ENCODE results near the gene DDX27. TPM values are rescaled to one million over a fixed set of nuclear protein-coding genes. Genes with fewer than 3 reads are reported as not detected.

DDX27 gene
- total and polyA plus RNA-seq, 2 experiments from 2014 or later = 29.1 to 33.9 TPM

DNA sequence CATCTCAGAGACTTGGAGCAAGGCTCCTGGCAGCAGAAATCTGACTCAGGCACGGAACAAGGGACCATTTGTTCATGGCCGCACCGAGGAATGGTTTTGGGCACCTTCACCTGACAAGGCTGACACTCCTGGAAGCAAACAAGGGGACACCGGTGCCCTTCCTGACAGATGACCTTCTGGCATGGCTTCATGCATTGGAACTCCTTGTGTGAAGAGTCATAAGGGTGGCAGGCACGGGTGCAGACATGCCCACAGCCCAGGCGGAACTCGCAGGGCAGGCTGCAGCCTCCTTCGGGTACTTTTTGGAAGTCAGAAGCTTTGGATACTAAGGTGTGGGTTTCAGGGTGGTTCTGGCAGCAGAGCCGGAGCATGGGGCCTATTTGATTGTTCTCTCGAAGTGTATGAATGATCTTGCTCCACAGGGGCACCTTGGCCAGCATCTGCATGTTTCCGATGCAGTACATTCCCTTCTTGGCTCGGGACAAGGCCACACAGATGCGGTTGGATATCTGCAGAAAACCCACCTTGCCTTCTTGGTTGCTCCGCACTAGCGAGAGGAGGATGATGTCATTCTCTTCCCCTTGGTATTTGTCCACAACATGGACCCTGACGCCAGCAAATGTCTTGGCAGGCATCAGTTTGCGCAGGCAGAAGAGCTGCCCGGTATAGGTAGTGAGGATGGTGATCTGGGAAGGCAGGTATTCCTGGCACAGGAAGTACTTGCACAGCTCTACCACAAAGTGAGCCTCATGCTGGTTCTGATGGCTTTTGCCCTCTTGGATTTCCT, 29.9 kb downstream of the DDX27 start:
- H3K27ac ChIP-seq = no peak overlapping the region
- TF ChIP-seq EZH2phosphoT487 (IDR thresholded peaks at IDR 0.05; ENCODE audit: low read depth, severe bottlenecking, unreplicated experiment) = no peak
- H3K4me2 ChIP-seq = no peak overlapping the region
- no peak overlapping the region for H3K4me3 ChIP-seq
- peaks cover 2% of the 10 kb centered on the region for H3K36me3 ChIP-seq (replicated peaks; ENCODE audit: insufficient read depth, low read depth)
- H3K4me1 ChIP-seq (ENCODE audit: insufficient read depth) = no peaks in the 10 kb centered on the region
- no peak for DNase-seq (ENCODE audit: low spot score)
- WGBS (ENCODE audit: low lambda C conversion rate, missing lambda C conversion rate) = 96% methylated on average over 18 of the region's 18 CpGs
- H4K20me1 ChIP-seq (ENCODE audit: insufficient read depth, poor library complexity, severe bottlenecking) = no peaks in the 10 kb centered on the region
- H3K27me3 ChIP-seq = no peaks in the 10 kb centered on the region
- H2AFZ ChIP-seq = no peak overlapping the region
- no peaks in the 10 kb centered on the region for H3K9me2 ChIP-seq (replicated peaks; ENCODE audit: insufficient read depth)
- H3K79me2 ChIP-seq = no peaks in the 10 kb centered on the region
- no peaks in the 10 kb centered on the region for H3K9me3 ChIP-seq (ENCODE audit: low read depth)

DNA sequence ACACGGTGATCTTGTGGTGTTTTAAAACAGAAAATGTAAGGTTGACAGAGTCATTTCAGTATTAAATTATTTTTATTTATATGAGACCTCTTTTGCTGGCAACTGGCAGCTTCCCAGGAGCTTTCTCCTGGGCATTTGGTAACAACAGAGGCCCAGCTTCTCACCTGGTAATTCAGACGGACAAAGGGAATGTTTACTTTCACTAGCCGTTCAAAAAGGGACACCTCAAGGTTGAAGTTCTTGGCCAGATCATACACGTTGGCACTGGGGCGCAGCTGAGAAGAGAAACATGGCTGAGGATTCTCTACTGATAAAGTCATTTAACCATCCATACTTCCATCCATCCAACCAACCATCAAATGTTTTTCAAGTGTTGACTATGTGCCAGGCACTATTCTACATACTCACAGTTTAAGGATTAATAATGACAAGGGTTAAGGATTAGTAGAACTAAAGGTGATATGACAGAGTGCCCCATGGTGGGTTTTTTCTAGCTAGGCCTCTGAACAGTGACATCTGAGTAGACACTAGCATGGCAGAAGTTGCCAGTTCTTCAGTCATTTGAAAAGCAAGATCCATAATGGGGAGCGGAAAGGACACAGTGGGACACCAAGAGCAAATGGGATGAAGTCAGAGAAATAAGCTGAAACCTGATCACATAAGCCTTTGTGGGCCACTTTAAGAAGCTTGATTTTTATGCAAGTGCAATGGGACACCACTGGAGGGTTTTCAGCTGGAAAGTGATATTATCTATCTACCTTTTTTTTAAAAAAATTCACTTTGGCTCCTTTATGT, 33.5 kb downstream of the DDX27 start:
- Histone ChIP-seq H3K79me2 (no peaks in the 10 kb centered on the region), H3K9me3 (ENCODE audit: low read depth) (no peaks in the 10 kb centered on the region), H3K4me1 (ENCODE audit: insufficient read depth) (no peaks in the 10 kb centered on the region), H4K20me1 (ENCODE audit: insufficient read depth, poor library complexity, severe bottlenecking) (no peaks in the 10 kb centered on the region), H3K27ac (no peak overlapping the region), H3K27me3 (no peaks in the 10 kb centered on the region), H3K9me2 (replicated peaks; ENCODE audit: insufficient read depth) (no peaks in the 10 kb centered on the region), H3K4me2 (no peak overlapping the region), H3K4me3 (no peak overlapping the region), H3K36me3 (replicated peaks; ENCODE audit: insufficient read depth, low read depth) (no peaks in the 10 kb centered on the region), H2AFZ (no peak overlapping the region)
- WGBS (ENCODE audit: low lambda C conversion rate, missing lambda C conversion rate) = 89% methylated on average over 6 of the region's 6 CpGs
- no peak for TF ChIP-seq EZH2phosphoT487 (IDR thresholded peaks at IDR 0.05; ENCODE audit: low read depth, severe bottlenecking, unreplicated experiment)
- TF ChIP-seq EZH2 (IDR thresholded peaks at IDR 0.05; ENCODE audit: borderline replicate concordance) = no peak
- TF ChIP-seq, protein P1, sequence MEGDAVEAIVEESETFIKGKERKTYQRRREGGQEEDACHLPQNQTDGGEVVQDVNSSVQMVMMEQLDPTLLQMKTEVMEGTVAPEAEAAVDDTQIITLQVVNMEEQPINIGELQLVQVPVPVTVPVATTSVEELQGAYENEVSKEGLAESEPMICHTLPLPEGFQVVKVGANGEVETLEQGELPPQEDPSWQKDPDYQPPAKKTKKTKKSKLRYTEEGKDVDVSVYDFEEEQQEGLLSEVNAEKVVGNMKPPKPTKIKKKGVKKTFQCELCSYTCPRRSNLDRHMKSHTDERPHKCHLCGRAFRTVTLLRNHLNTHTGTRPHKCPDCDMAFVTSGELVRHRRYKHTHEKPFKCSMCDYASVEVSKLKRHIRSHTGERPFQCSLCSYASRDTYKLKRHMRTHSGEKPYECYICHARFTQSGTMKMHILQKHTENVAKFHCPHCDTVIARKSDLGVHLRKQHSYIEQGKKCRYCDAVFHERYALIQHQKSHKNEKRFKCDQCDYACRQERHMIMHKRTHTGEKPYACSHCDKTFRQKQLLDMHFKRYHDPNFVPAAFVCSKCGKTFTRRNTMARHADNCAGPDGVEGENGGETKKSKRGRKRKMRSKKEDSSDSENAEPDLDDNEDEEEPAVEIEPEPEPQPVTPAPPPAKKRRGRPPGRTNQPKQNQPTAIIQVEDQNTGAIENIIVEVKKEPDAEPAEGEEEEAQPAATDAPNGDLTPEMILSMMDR (IDR thresholded peaks at IDR 0.05; ENCODE audit: poor library complexity) = no peak
- no peak for DNase-seq (ENCODE audit: low spot score)

DNA sequence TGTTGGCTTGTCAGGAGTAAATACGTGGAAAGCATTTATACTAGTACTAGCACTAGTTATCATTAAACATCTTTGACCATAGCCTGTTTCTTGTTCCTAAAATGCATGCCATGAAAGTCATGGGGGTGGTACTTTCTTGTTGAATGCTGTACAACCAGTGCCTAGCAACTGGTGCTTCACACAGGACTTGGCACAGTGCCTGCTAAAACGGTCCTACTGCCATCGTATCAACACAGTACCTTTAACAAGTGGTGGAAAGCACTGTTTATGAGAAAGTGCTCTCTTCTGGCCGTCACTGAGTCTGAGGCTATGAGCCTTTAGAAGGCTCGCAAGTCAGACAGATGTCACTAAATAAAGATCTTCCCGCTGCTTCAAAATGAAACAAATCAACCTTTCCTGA, 37.0 kb downstream of the DDX27 start:
- DNase-seq (ENCODE audit: low spot score) = no peak
- 95% methylated on average over 6 of the region's 6 CpGs for WGBS (ENCODE audit: low lambda C conversion rate, missing lambda C conversion rate)
- Histone ChIP-seq H3K36me3 (replicated peaks; ENCODE audit: insufficient read depth, low read depth) (no peaks in the 10 kb centered on the region), H2AFZ (no peak overlapping the region), H3K9me2 (replicated peaks; ENCODE audit: insufficient read depth) (no peaks in the 10 kb centered on the region), H3K4me3 (no peak overlapping the region), H3K4me1 (ENCODE audit: insufficient read depth) (no peaks in the 10 kb centered on the region), H3K27ac (no peak overlapping the region), H3K9me3 (ENCODE audit: low read depth) (no peaks in the 10 kb centered on the region), H3K27me3 (no peaks in the 10 kb centered on the region), H4K20me1 (ENCODE audit: insufficient read depth, poor library complexity, severe bottlenecking) (no peaks in the 10 kb centered on the region), H3K4me2 (no peak overlapping the region), H3K79me2 (no peaks in the 10 kb centered on the region)
- TF ChIP-seq EZH2phosphoT487 (IDR thresholded peaks at IDR 0.05; ENCODE audit: low read depth, severe bottlenecking, unreplicated experiment) = no peak
- TF ChIP-seq, protein P1 (IDR thresholded peaks at IDR 0.05; ENCODE audit: poor library complexity) = no peak
- no peak for TF ChIP-seq EZH2 (IDR thresholded peaks at IDR 0.05; ENCODE audit: borderline replicate concordance)

DNA sequence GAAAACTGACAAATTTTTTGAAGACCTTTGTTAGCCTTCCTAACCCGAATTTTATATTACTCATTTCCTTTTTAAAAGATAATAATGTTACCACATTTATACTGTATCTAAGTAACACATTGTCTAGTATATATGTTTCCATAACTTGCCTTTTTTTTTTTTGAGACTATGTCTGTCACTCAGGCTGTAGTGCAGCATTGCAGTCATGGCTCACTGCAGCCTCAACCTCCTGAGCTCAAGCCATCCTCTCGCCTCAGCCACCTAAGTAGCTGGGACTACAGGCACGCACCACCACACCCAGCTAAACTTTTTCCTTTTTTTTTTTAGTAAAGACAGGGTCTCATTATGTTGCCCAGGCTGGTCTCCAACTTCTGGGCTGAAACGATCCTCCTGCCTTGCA, 40.1 kb downstream of the DDX27 start:
- DNase-seq (ENCODE audit: low spot score) = no peak
- Histone ChIP-seq H3K27ac (no peak overlapping the region), H3K36me3 (replicated peaks; ENCODE audit: insufficient read depth, low read depth) (no peaks in the 10 kb centered on the region), H3K9me2 (replicated peaks; ENCODE audit: insufficient read depth) (no peaks in the 10 kb centered on the region), H3K4me2 (no peak overlapping the region), H3K4me1 (ENCODE audit: insufficient read depth) (no peaks in the 10 kb centered on the region), H4K20me1 (ENCODE audit: insufficient read depth, poor library complexity, severe bottlenecking) (no peaks in the 10 kb centered on the region), H3K79me2 (peaks cover 4% of the 10 kb centered on the region), H3K9me3 (ENCODE audit: low read depth) (no peaks in the 10 kb centered on the region), H2AFZ (no peak overlapping the region), H3K27me3 (no peaks in the 10 kb centered on the region), H3K4me3 (no peak overlapping the region)
- 85% methylated on average over 4 of the region's 4 CpGs for WGBS (ENCODE audit: low lambda C conversion rate, missing lambda C conversion rate)
- no peak for TF ChIP-seq EZH2phosphoT487 (IDR thresholded peaks at IDR 0.05; ENCODE audit: low read depth, severe bottlenecking, unreplicated experiment)
- TF ChIP-seq, protein P1 (IDR thresholded peaks at IDR 0.05; ENCODE audit: poor library complexity) = no peak
- no peak for TF ChIP-seq EZH2 (IDR thresholded peaks at IDR 0.05; ENCODE audit: borderline replicate concordance)
